WTC11 (cell line): ENCODE measurements around the gene SLC5A3. TPM values are rescaled to one million over a fixed set of nuclear protein-coding genes. Genes with fewer than 3 reads are reported as not detected.

Experiments
- ATAC-seq: fragments of 200-7000 bp; cut with Tn5 transposase; 2 replicates; pipeline ENCODE4 v1.10.0; 2021; ENCODE audit warnings: mild to moderate bottlenecking, moderate library complexity
- CTCF ChIA-PET: fragments of 300-600 bp; sonication (Branson Sonifier 250); formaldehyde crosslinking; loops from one replicate; lab custom pipeline; 2021; ENCODE audit warnings: antibody characterized with exemption; lab: Charles Lee
- POLR2A ChIA-PET: fragments of 350-600 bp; sonication (Branson Sonifier 250); formaldehyde crosslinking; loops from one replicate; lab custom pipeline; 2021; ENCODE audit warnings: antibody characterized with exemption; lab: Charles Lee
- DNase-seq: peaks from one replicate; pipeline ENCODE4 v3.0.0; 2021; ENCODE audit warnings: low spot score
- H3K27ac Mint-ChIP-seq: 2 replicates; pipeline ENCODE4 v1.8.0; 2021; ENCODE audit warnings: mixed read lengths
- H3K27me3 Mint-ChIP-seq: 2 replicates; pipeline ENCODE4 v1.8.0; 2021; ENCODE audit warnings: low read depth, mild to moderate bottlenecking, moderate library complexity, mixed read lengths
- H3K36me3 Mint-ChIP-seq: 2 replicates; pipeline ENCODE4 v1.8.0; 2021; ENCODE audit warnings: mixed read lengths
- H3K4me1 Mint-ChIP-seq: 2 replicates; pipeline ENCODE4 v1.8.0; 2022; ENCODE audit warnings: mixed read lengths
- H3K4me3 Mint-ChIP-seq: 2 replicates; pipeline ENCODE4 v1.8.0; 2021; ENCODE audit warnings: mild to moderate bottlenecking, moderate library complexity, mixed read lengths
- H3K9me3 Mint-ChIP-seq: 2 replicates; pipeline ENCODE4 v1.8.0; 2021; ENCODE audit warnings: mixed read lengths
- CBFB ChIP-seq: sonication (generic); formaldehyde crosslinking; IDR thresholded peaks from 2 replicates; pipeline ENCODE4 v1.8.1; 2022; ENCODE audit warnings: mild to moderate bottlenecking, low read depth, missing genetic modification reagents
- CDX4 ChIP-seq: fragments of 250-450 bp; sonication (Bioruptor Pico); IDR thresholded peaks from 2 replicates; pipeline ENCODE4 v1.9.0; 2021; ENCODE audit warnings: moderate library complexity, mild to moderate bottlenecking, inconsistent platforms, borderline replicate concordance
- CTCF ChIP-seq: fragments of 200-600 bp; IDR thresholded peaks from 2 replicates; pipeline ENCODE4 v1.8.0; 2022; ENCODE audit warnings: antibody characterized with exemption
- EMX1 ChIP-seq: fragments of 250-450 bp; sonication (Bioruptor Pico); IDR thresholded peaks from 2 replicates; pipeline ENCODE4 v1.8.0; 2021; ENCODE audit warnings: mild to moderate bottlenecking
- GABPB1 ChIP-seq: sonication (generic); formaldehyde crosslinking; IDR thresholded peaks from 2 replicates; pipeline ENCODE4 v1.8.1; 2023; ENCODE audit warnings: mild to moderate bottlenecking, missing genetic modification reagents
- HMGA2 ChIP-seq: fragments of 250-450 bp; sonication (Bioruptor Pico); IDR thresholded peaks from 2 replicates; pipeline ENCODE4 v1.4.0; 2021; ENCODE audit warnings: mild to moderate bottlenecking, moderate library complexity
- KAT7 ChIP-seq: sonication (generic); formaldehyde crosslinking; IDR thresholded peaks from 2 replicates; pipeline ENCODE4 v1.8.1; 2023; ENCODE audit warnings: missing genetic modification reagents, mild to moderate bottlenecking, borderline replicate concordance
- MXD4 ChIP-seq: fragments of 250-450 bp; sonication (Bioruptor Pico); IDR thresholded peaks from 2 replicates; pipeline ENCODE4 v1.8.0; 2021; ENCODE audit warnings: mild to moderate bottlenecking, moderate library complexity, borderline replicate concordance
- NFE2L1 ChIP-seq: sonication (generic); formaldehyde crosslinking; IDR thresholded peaks from 2 replicates; pipeline ENCODE4 v1.8.1; 2023; ENCODE audit warnings: missing genetic modification reagents
- NFYB ChIP-seq: sonication (generic); formaldehyde crosslinking; conservative IDR thresholded peaks from 2 replicates; pipeline ENCODE4 v1.8.0; 2022; ENCODE audit warnings: low read depth, missing genetic modification reagents
- OVOL2 ChIP-seq: fragments of 250-450 bp; sonication (Bioruptor Pico); IDR thresholded peaks from 2 replicates; pipeline ENCODE4 v1.9.0; 2021; ENCODE audit warnings: mild to moderate bottlenecking, borderline replicate concordance
- SOX15 ChIP-seq: fragments of 250-450 bp; sonication (Bioruptor Pico); IDR thresholded peaks from 2 replicates; pipeline ENCODE4 v1.9.0; 2021; ENCODE audit warnings: mild to moderate bottlenecking
- TEAD1 ChIP-seq: sonication (generic); formaldehyde crosslinking; IDR thresholded peaks from 2 replicates; pipeline ENCODE4 v1.8.0; 2022; ENCODE audit warnings: mild to moderate bottlenecking, missing genetic modification reagents
- ZBTB21 ChIP-seq: sonication (generic); formaldehyde crosslinking; IDR thresholded peaks from 2 replicates; pipeline ENCODE4 v1.8.1; 2023; ENCODE audit warnings: mild to moderate bottlenecking, missing genetic modification reagents, borderline replicate concordance
- ZNF219 ChIP-seq: sonication (generic); formaldehyde crosslinking; IDR thresholded peaks from 2 replicates; pipeline ENCODE4 v1.8.0; 2023; ENCODE audit warnings: missing genetic modification reagents, mild to moderate bottlenecking, borderline replicate concordance
- ZNF232 ChIP-seq: sonication (generic); formaldehyde crosslinking; IDR thresholded peaks from 2 replicates; pipeline ENCODE4 v1.8.0; 2022; ENCODE audit warnings: mild to moderate bottlenecking, missing genetic modification reagents
- ZNF396 ChIP-seq: fragments of 250-450 bp; sonication (Bioruptor Pico); IDR thresholded peaks from 2 replicates; pipeline ENCODE4 v1.8.0; 2021; ENCODE audit warnings: mild to moderate bottlenecking, moderate library complexity, borderline replicate concordance
- total RNA-seq: library from RNA; stranded (reverse); gene quantifications from 3 replicates; pipeline ENCODE4 v1.2.3, GENCODE V29; 2021
- TF ChIP-seq, protein P1 (sequence below): sonication (generic); formaldehyde crosslinking; IDR thresholded peaks from 2 replicates; pipeline ENCODE4 v1.8.0; 2022; ENCODE audit warnings: mild to moderate bottlenecking, missing genetic modification reagents
- TF ChIP-seq, protein P2 (sequence below): sonication (generic); formaldehyde crosslinking; IDR thresholded peaks from 2 replicates; pipeline ENCODE4 v1.8.0; 2022; ENCODE audit warnings: mild to moderate bottlenecking, missing genetic modification reagents
- TF ChIP-seq, protein P3 (sequence below): fragments of 250-450 bp; sonication (Bioruptor Pico); IDR thresholded peaks from 2 replicates; pipeline ENCODE4 v1.9.0; 2021; ENCODE audit warnings: mild to moderate bottlenecking

SLC5A3 gene
- total RNA-seq, 1 experiment from 2014 or later = 14.8 TPM

- no peak for DNase-seq
- Mint-ChIP-seq H3K4me1 (peaks cover 50% of the 10 kb centered on the region), H3K9me3 (no peaks in the 10 kb centered on the region), H3K36me3 (no peaks in the 10 kb centered on the region), H3K27me3 (no peaks in the 10 kb centered on the region), H3K4me3 (no peak overlapping the region), H3K27ac (0 out of 2 replicates have a peak overlapping the region, but pooled peaks have one; percentile 25)
- ChIA-PET POLR2A (no interaction called here), CTCF (interaction anchor here (0.6 kb wide), 1 partner anchor 523 kb away, joined by 3 read pairs; no protein-coding TSS in a partner anchor)
- TF ChIP-seq HMGA2 (CRISPR knock-in tag) (no peak), ZNF232 (CRISPR knock-in tag) (no peak), TEAD1 (CRISPR knock-in tag) (no peak), SOX15 (CRISPR knock-in tag) (no peak)
- ATAC-seq = no peak
Measured at GRCh38 chr21:34107606-34108005, 34.2 kb downstream of the SLC5A3 start.

- no peak for ATAC-seq
Measured at GRCh38 chr21:34109075-34109474, 35.7 kb downstream of the SLC5A3 start.

DNA sequence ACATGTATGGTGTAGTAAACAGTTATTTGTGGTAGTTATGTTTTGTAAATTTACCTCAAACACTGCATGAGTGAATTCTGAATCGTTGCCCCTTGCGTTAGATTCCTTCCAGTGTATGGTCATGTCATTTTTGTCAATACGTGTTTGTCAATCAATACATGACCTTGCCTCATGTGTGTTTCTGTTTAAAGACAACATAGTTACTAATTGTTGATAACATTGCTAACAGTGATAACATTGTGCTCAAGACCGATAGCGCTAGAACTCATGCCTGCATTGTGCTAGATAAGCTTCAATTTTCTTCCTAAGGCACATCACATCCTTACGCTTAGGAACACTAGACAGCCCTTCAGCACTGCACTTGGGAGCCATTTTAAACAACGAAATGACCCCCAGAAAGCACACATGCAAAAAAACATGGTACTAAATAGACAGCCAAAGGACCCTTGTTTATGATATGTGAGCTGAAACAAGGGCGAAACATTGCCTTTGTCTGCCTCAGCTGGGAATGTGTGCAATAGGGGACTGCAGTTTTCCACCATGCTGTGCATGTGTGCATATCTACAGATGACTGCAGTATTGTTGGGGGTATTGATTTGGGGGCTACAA is 37.3 kb downstream of the SLC5A3 start:
- Mint-ChIP-seq H3K27me3 (no peaks in the 10 kb centered on the region), H3K36me3 (peaks cover 5% of the 10 kb centered on the region; the same call in 1 of the 2 replicates), H3K4me3 (no peak overlapping the region), H3K27ac (no peak overlapping the region), H3K9me3 (no peaks in the 10 kb centered on the region), H3K4me1 (peaks cover 73% of the 10 kb centered on the region)
- TF ChIP-seq, protein P1, sequence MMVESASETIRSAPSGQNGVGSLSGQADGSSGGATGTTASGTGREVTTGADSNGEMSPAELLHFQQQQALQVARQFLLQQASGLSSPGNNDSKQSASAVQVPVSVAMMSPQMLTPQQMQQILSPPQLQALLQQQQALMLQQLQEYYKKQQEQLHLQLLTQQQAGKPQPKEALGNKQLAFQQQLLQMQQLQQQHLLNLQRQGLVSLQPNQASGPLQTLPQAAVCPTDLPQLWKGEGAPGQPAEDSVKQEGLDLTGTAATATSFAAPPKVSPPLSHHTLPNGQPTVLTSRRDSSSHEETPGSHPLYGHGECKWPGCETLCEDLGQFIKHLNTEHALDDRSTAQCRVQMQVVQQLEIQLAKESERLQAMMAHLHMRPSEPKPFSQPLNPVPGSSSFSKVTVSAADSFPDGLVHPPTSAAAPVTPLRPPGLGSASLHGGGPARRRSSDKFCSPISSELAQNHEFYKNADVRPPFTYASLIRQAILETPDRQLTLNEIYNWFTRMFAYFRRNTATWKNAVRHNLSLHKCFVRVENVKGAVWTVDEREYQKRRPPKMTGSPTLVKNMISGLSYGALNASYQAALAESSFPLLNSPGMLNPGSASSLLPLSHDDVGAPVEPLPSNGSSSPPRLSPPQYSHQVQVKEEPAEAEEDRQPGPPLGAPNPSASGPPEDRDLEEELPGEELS (CRISPR knock-in tag) = no peak
- TF ChIP-seq CBFB (CRISPR knock-in tag) = no peak
- CTCF ChIA-PET = interaction anchor here (0.6 to 1.9 kb wide), 2 partner anchors 19 to 237 kb away, joined by 3 to 4 read pairs; no protein-coding TSS in a partner anchor
- DNase-seq (no peak), ATAC-seq (no peak)
- POLR2A ChIA-PET = no interaction called here

More at GRCh38 chr21:34109075-34109474, 35.7 kb downstream of the SLC5A3 start:
- no peak for TF ChIP-seq KAT7
- TF ChIP-seq NFE2L1 (CRISPR knock-in tag) = no peak
- no peak for TF ChIP-seq ZNF219 (CRISPR knock-in tag)
- TF ChIP-seq OVOL2 = no peak
- no peak for TF ChIP-seq ZNF396 (CRISPR knock-in tag)
- Mint-ChIP-seq H3K4me1 (peaks cover 63% of the 10 kb centered on the region), H3K27ac (peak overlapping the region; percentile 2; the same call in 1 of the 2 replicates), H3K36me3 (no peaks in the 10 kb centered on the region), H3K27me3 (no peaks in the 10 kb centered on the region), H3K4me3 (no peak overlapping the region), H3K9me3 (no peaks in the 10 kb centered on the region)
- ChIA-PET CTCF (interaction anchor here (0.7 to 1.0 kb wide), 2 partner anchors 17 to 185 kb away, joined by 3 to 4 read pairs; no protein-coding TSS in a partner anchor), POLR2A (no interaction called here)
- no peak for DNase-seq

GRCh38 chr21:34112316-34113033 is 39.1 kb downstream of the SLC5A3 start:
- Mint-ChIP-seq H3K4me1 (peaks cover 68% of the 10 kb centered on the region), H3K9me3 (peaks cover 11% of the 10 kb centered on the region), H3K4me3 (no peak overlapping the region), H3K36me3 (peaks cover 18% of the 10 kb centered on the region), H3K27ac (peak overlapping the region; percentile 32), H3K27me3 (no peaks in the 10 kb centered on the region)
- ChIA-PET CTCF (no interaction called here), POLR2A (no interaction called here)
- no peak for ATAC-seq
- no peak for DNase-seq
- TF ChIP-seq NFYB (CRISPR knock-in tag) (no peak), GABPB1 (CRISPR knock-in tag) (no peak), CTCF (no peak), MXD4 (no peak), EMX1 (CRISPR knock-in tag) (no peak), CDX4 (CRISPR knock-in tag) (no peak), ZBTB21 (CRISPR knock-in tag) (no peak)
- TF ChIP-seq, protein P2, sequence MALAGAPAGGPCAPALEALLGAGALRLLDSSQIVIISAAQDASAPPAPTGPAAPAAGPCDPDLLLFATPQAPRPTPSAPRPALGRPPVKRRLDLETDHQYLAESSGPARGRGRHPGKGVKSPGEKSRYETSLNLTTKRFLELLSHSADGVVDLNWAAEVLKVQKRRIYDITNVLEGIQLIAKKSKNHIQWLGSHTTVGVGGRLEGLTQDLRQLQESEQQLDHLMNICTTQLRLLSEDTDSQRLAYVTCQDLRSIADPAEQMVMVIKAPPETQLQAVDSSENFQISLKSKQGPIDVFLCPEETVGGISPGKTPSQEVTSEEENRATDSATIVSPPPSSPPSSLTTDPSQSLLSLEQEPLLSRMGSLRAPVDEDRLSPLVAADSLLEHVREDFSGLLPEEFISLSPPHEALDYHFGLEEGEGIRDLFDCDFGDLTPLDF = no peak
- TF ChIP-seq, protein P3, sequence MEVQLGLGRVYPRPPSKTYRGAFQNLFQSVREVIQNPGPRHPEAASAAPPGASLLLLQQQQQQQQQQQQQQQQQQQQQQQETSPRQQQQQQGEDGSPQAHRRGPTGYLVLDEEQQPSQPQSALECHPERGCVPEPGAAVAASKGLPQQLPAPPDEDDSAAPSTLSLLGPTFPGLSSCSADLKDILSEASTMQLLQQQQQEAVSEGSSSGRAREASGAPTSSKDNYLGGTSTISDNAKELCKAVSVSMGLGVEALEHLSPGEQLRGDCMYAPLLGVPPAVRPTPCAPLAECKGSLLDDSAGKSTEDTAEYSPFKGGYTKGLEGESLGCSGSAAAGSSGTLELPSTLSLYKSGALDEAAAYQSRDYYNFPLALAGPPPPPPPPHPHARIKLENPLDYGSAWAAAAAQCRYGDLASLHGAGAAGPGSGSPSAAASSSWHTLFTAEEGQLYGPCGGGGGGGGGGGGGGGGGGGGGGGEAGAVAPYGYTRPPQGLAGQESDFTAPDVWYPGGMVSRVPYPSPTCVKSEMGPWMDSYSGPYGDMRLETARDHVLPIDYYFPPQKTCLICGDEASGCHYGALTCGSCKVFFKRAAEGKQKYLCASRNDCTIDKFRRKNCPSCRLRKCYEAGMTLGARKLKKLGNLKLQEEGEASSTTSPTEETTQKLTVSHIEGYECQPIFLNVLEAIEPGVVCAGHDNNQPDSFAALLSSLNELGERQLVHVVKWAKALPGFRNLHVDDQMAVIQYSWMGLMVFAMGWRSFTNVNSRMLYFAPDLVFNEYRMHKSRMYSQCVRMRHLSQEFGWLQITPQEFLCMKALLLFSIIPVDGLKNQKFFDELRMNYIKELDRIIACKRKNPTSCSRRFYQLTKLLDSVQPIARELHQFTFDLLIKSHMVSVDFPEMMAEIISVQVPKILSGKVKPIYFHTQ = no peak
